Stimulated activated CD4-positive, alpha-beta T cell treated with anti-CD3 and anti-CD28 coated beads, Interleukin-15, amount 100 ng/mL, for 24 hours (primary cell): ENCODE results near the gene MAGEB5.
"Not testable (repeated sequence)": the region's sequence is repeated elsewhere in the genome, so short reads cannot be mapped to it uniquely, and the experiment has no call there.

Experiments
- DNase-seq: peaks from one replicate; pipeline ENCODE4 v3.0.0-alpha.2; 2020

Gene MAGEB5

GRCh38 chrX:26215869-26216268, at the start of gene MAGEB5:
MAGEB5 (plus strand) TSS chrX:26216169; CDS start chrX:26217302, 1,133 bp downstream.
- DNase-seq = no peak

- DNase-seq = no peak
Observed at GRCh38 chrX:26192204-26192603, 23.8 kb upstream of the MAGEB5 start, which contains the start of gene MAGEB6. MAGEB6 (plus strand) TSS chrX:26192440; CDS start chrX:26193847, 1,407 bp downstream.

- no peak for DNase-seq
Observed at GRCh38 chrX:26203561-26203960, 12.4 kb upstream of the MAGEB5 start.

- DNase-seq = not testable (repeated sequence)
Observed at GRCh38 chrX:26204717-26205116, 11.3 kb upstream of the MAGEB5 start.

GRCh38 chrX:26208012-26208411, 8.0 kb upstream of the MAGEB5 start:
- DNase-seq = no peak

- DNase-seq = no peak
Observed at GRCh38 chrX:26219351-26219750, 3.4 kb downstream of the MAGEB5 start.

GRCh38 chrX:26234177-26234576, 18.2 kb downstream of the MAGEB5 start:
- no peak for DNase-seq

GRCh38 chrX:26253526-26253925, 37.6 kb downstream of the MAGEB5 start:
- no peak for DNase-seq

GRCh38 chrX:26254436-26254835, 38.5 kb downstream of the MAGEB5 start:
- no peak for DNase-seq

- no peak for DNase-seq
Observed at GRCh38 chrX:26262121-26262523, 46.2 kb downstream of the MAGEB5 start.
